ENCODE data around the gene CRMP1. TPM values are rescaled to one million over a fixed set of nuclear protein-coding genes. Genes with fewer than 3 reads are reported as not detected.
A peak's percentile ranks its signal among the peaks of the same experiment; 100 is the strongest.

The CRMP1 gene
- total and polyA plus RNA-seq, 12 donors, result 0.18 to 17.7 (median 4.8) TPM

GRCh38 chr4:5887361-5888221 is 5.3 kb downstream of the CRMP1 start:
- DNase-seq, result no peak
- 5 to 18% (median 10%) methylated on average over 18 to 70 of the region's 70 CpGs for WGBS, 4 donors
- H3K27me3 ChIP-seq, result peaks cover 51% of the 10 kb centered on the region
- H3K36me3 ChIP-seq (replicated peaks in 1 of 2), result no peaks in the 10 kb centered on the region
- TF ChIP-seq POLR2A (IDR thresholded peaks at IDR 0.05) (no peak), CTCF (IDR thresholded peaks at IDR 0.05) (no peak)
- H3K9me3 ChIP-seq (replicated peaks in 1 of 3), result no peaks in the 10 kb centered on the region
- H3K4me1 ChIP-seq (replicated peaks in 1 of 2), result no peaks in the 10 kb centered on the region
- H3K27ac ChIP-seq, result peak overlapping the region in 1 of 5 donors; percentile 34
- peak overlapping the region in 1 of 4 donors; percentile 29 for H3K4me3 ChIP-seq
- intact Hi-C loops (cut with DNase I), result no loop called here

- Histone ChIP-seq H3K9me3 (replicated peaks in 1 of 3) (no peaks in the 10 kb centered on the region), H3K27ac (no peak overlapping the region), H3K4me1 (replicated peaks in 1 of 2) (no peaks in the 10 kb centered on the region), H3K4me3 (no peak overlapping the region), H3K27me3 (peaks cover 45% of the 10 kb centered on the region), H3K36me3 (replicated peaks in 1 of 2) (no peaks in the 10 kb centered on the region)
- WGBS, 4 donors, result 33 to 83% (median 60%) methylated on average over 1 to 8 of the region's 8 CpGs
- TF ChIP-seq CTCF (IDR thresholded peaks at IDR 0.05), result no peak
- no peak for TF ChIP-seq POLR2A (IDR thresholded peaks at IDR 0.05)
- DNase-seq, result no peak
- intact Hi-C loops (cut with DNase I), result no loop called here
These were observed 5.9 kb downstream of the CRMP1 start for GRCh38 chr4:5887011-5887360.

GRCh38 chr4:5885733-5886132 is 7.2 kb downstream of the CRMP1 start:
- no peak overlapping the region for H3K27ac ChIP-seq
- WGBS, 4 donors, result 65 to 81% (median 70%) methylated on average over 3 of the region's 3 CpGs
- H3K36me3 ChIP-seq (replicated peaks in 1 of 2), result no peaks in the 10 kb centered on the region
- intact Hi-C loops (cut with DNase I), result no loop called here
- DNase-seq, result no peak
- H3K4me1 ChIP-seq (replicated peaks in 1 of 2), result no peaks in the 10 kb centered on the region
- no peaks in the 10 kb centered on the region for H3K9me3 ChIP-seq (replicated peaks in 1 of 3)
- no peak for TF ChIP-seq CTCF (IDR thresholded peaks at IDR 0.05)
- no peak for TF ChIP-seq POLR2A (IDR thresholded peaks at IDR 0.05)
- H3K4me3 ChIP-seq, result no peak overlapping the region
- peaks cover 37% of the 10 kb centered on the region for H3K27me3 ChIP-seq

- DNase-seq, result no peak
- 72 to 75% (median 74%) methylated on average over 7 of the region's 7 CpGs for WGBS, 4 donors
These were observed 8.1 kb downstream of the CRMP1 start for GRCh38 chr4:5884796-5885195.

More at GRCh38 chr4:5884796-5885195, 8.1 kb downstream of the CRMP1 start:
- TF ChIP-seq CTCF (IDR thresholded peaks at IDR 0.05), result no peak
- no peak for TF ChIP-seq POLR2A (IDR thresholded peaks at IDR 0.05)
- intact Hi-C loops (cut with DNase I), result no loop called here
- no peaks in the 10 kb centered on the region for H3K4me1 ChIP-seq (replicated peaks in 1 of 2)
- H3K27me3 ChIP-seq, result peaks cover 28% of the 10 kb centered on the region
- H3K9me3 ChIP-seq (replicated peaks in 1 of 3), result no peaks in the 10 kb centered on the region
- H3K36me3 ChIP-seq (replicated peaks in 1 of 2), result no peaks in the 10 kb centered on the region
- H3K4me3 ChIP-seq, result no peak overlapping the region
- H3K27ac ChIP-seq, result no peak overlapping the region

Data from adrenal gland (tissue), 12 donors.